Kidney (tissue), 14 donors: ENCODE measurements around the gene SPTB. TPM values are rescaled to one million over a fixed set of nuclear protein-coding genes. Genes with fewer than 3 reads are reported as not detected.

Experiments
- DNase-seq, 5 donors: peaks; one replicate each; pipeline ENCODE4 v3.0.0-alpha.2; 2013 to 2020
- FAIRE-seq: peaks from 2 replicates; lab custom pipeline; 2012; peaks lifted over from hg19 to GRCh38; lab: Jason Lieb, UNC
- H3K27ac ChIP-seq, 2 donors: one replicate each; pipeline ENCODE4 v1.7.0; 2013; ENCODE audit warnings: low read depth in 2 of 2, low read length in 2 of 2, inconsistent platforms in 1 of 2
- H3K27me3 ChIP-seq: one replicate; pipeline ENCODE4 v1.7.1; 2013; ENCODE audit warnings: low read length, inconsistent platforms; ENCODE audit not compliant: control insufficient read depth, insufficient read depth
- H3K36me3 ChIP-seq, 3 donors: one replicate each; pipeline versions ENCODE4 v1.7.0 to v1.7.1; 2013; ENCODE audit warnings: low read length in 3 of 3, control low read depth in 1 of 3, inconsistent platforms in 1 of 3; ENCODE audit not compliant: insufficient read depth in 3 of 3, control insufficient read depth in 2 of 3
- H3K4me1 ChIP-seq, 3 donors: one replicate each; pipeline versions ENCODE4 v1.7.0 to v1.7.1; 2013; ENCODE audit warnings: low read length in 3 of 3, inconsistent platforms in 1 of 3, low read depth in 1 of 3; ENCODE audit not compliant: control insufficient read depth in 2 of 3, insufficient read depth in 2 of 3
- H3K4me3 ChIP-seq, 3 donors: one replicate each; pipeline versions ENCODE4 v1.7.0 to v1.8.1; 2013; ENCODE audit warnings: low read length in 3 of 3, control low read depth in 1 of 3, inconsistent platforms in 1 of 3
- H3K9ac ChIP-seq, 3 donors: one replicate each; pipeline versions ENCODE4 v1.7.0 to v1.7.1; 2013; ENCODE audit warnings: low read length in 3 of 3, control low read depth in 1 of 3, inconsistent platforms in 1 of 3
- H3K9me3 ChIP-seq, 3 donors: one replicate each; pipeline versions ENCODE4 v1.7.0 to v1.7.1; 2013; ENCODE audit warnings: low read length in 3 of 3, control low read depth in 1 of 3, inconsistent platforms in 1 of 3; ENCODE audit not compliant: control insufficient read depth in 2 of 3, insufficient read depth in 1 of 3
- CTCF ChIP-seq: IDR thresholded peaks from 3 replicates; pipeline ENCODE4 v1.5.1; 2012; ENCODE audit warnings: mild to moderate bottlenecking, moderate library complexity, borderline replicate concordance; ENCODE audit not compliant: insufficient read depth; ENCODE audit errors: extremely low read depth
- intact Hi-C: fragments of 100-400 bp; cut with DNase I; formaldehyde crosslinking; loops from one replicate; pipeline ENCODE4 v1.11.1; 2022
- polyA plus RNA-seq: library from polyadenylated mRNA; stranded (reverse); fragments of 350-450 nt; fragmentation: Illumina TruSeq; extraction: RNeasy Lipid Tissue Mini Kit (QIAGEN cat#74804); gene quantifications from one replicate; pipeline ENCODE4 v1.2.3, GENCODE V29; 2014; ENCODE audit warnings: low read depth, low replicate concordance; ENCODE audit not compliant: insufficient read depth
- total RNA-seq: library from RNA; stranded (reverse); fragmentation: NEBNext Ultra II Directional; extraction: Animal tissue kit (Norgen Biotek cat#: 25700); gene quantifications from one replicate; pipeline ENCODE4 v1.2.1, GENCODE V29; 2021
- donor health status: control.
- donor health status: control.
- donor health status: control.
- donor health status: control.
- donor health status: control.
- donor health status: DM: yes; HTN: yes; CAD: no.
- donor health status: Normal renal cell carcinoma (clear cell type).

The SPTB gene
- total and polyA plus RNA-seq, 2 donors from 2014 or later: 1.7 to 2.2 TPM

- Histone ChIP-seq H3K9me3 (no peaks in the 10 kb centered on the region), H3K9ac (no peak overlapping the region), H3K36me3 (no peaks in the 10 kb centered on the region), H3K27me3 (no peaks in the 10 kb centered on the region), H3K4me1 (no peaks in the 10 kb centered on the region), H3K4me3 (no peak overlapping the region), H3K27ac (no peak overlapping the region)
- intact Hi-C loops: no loop called here
- no peak for DNase-seq
- no peak for TF ChIP-seq CTCF
- FAIRE-seq: no peak
Observed at GRCh38 chr14:64846319-64846718, 33.4 kb downstream of the SPTB start.

GRCh38 chr14:64845878-64846277 is 33.8 kb downstream of the SPTB start:
- intact Hi-C loops: no loop called here
- Histone ChIP-seq H3K27ac (no peak overlapping the region), H3K27me3 (no peaks in the 10 kb centered on the region), H3K9me3 (no peaks in the 10 kb centered on the region), H3K36me3 (no peaks in the 10 kb centered on the region), H3K4me3 (no peak overlapping the region), H3K9ac (no peak overlapping the region), H3K4me1 (no peaks in the 10 kb centered on the region)
- no peak for FAIRE-seq
- no peak for TF ChIP-seq CTCF
- peak in 3 of 5 donors; percentile 65 to 87 (median 86) for DNase-seq

- H3K36me3 ChIP-seq: no peaks in the 10 kb centered on the region
- intact Hi-C loops: no loop called here
Observed at GRCh38 chr14:64844969-64845536, 34.7 kb downstream of the SPTB start.

More at GRCh38 chr14:64844969-64845536, 34.7 kb downstream of the SPTB start:
- H3K27me3 ChIP-seq: no peaks in the 10 kb centered on the region
- no peak for DNase-seq
- no peak overlapping the region for H3K9ac ChIP-seq
- H3K9me3 ChIP-seq: no peaks in the 10 kb centered on the region
- no peak for FAIRE-seq
- H3K4me1 ChIP-seq: no peaks in the 10 kb centered on the region
- H3K27ac ChIP-seq: no peak overlapping the region
- no peak for TF ChIP-seq CTCF
- H3K4me3 ChIP-seq: no peak overlapping the region
